RWPE1 (cell line): ENCODE measurements around the gene ASTN2.

Experiments
- CTCF ChIA-PET: fragments of 350-600 bp; sonication (Branson Sonifier 250); formaldehyde crosslinking; extraction: SDS; loops from one replicate; lab custom pipeline; 2021; lab: Yijun Ruan, JAX
- POLR2A ChIA-PET: fragments of 400-600 bp; formaldehyde crosslinking; extraction: SDS; loops from one replicate; lab custom pipeline; 2020; ENCODE audit warnings: antibody characterized with exemption; ENCODE audit not compliant: low non-redundant PET; lab: Yijun Ruan, JAX
- DNase-seq: peaks from one replicate; pipeline ENCODE4 v3.0.0; 2012; ENCODE audit warnings: low spot score
- H3K27ac ChIP-seq: fragments of 450-650 bp; 2 replicates; pipeline ENCODE4 v1.5.1; 2017
- CTCF ChIP-seq: fragments of 450-650 bp; conservative IDR thresholded peaks from 2 replicates; pipeline ENCODE4 v1.5.1; 2017; ENCODE audit warnings: low read depth, mild to moderate bottlenecking

Gene ASTN2

GRCh38 chr9:116812231-116813030, 602.4 kb downstream of the ASTN2 start:
- no peak overlapping the region for H3K27ac ChIP-seq
- DNase-seq, result no peak
- TF ChIP-seq CTCF, result no peak
- POLR2A ChIA-PET, result no interaction called here
- CTCF ChIA-PET, result no interaction called here

DNA sequence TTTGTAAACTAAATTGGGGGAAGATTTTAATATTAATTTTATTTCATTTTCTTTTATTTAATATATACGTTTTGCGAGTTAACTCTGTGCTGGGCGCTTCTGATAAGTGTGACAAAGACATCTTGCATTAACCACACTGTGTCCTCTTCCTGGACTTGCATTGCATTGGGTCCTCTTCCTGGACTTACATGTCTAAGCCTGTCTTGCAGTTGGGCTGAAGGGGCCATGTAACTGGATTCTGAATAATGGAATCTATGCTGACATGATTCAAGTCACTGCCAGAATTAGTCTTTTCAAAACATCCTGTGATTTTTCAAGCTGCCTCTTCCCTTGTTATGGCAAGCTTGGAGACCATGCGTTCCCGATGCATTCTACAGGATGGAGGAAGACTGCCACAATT, 605.2 kb downstream of the ASTN2 start:
- no peak overlapping the region for H3K27ac ChIP-seq
- POLR2A ChIA-PET, result no interaction called here
- CTCF ChIA-PET, result interaction anchor here (0.8 to 1.0 kb wide), 2 partner anchors 51 to 72 kb away, joined by 3 to 4 read pairs; no protein-coding TSS in a partner anchor
- DNase-seq, result peak; percentile 29
- no peak for TF ChIP-seq CTCF

- DNase-seq, result peak; percentile 46
- ChIA-PET CTCF (interaction anchor here (0.5 to 0.7 kb wide), 2 partner anchors 32 to 592 kb away, joined by 3 read pairs; no protein-coding TSS in a partner anchor), POLR2A (no interaction called here)
- no peak overlapping the region for H3K27ac ChIP-seq
- TF ChIP-seq CTCF, result no peak
Observed at GRCh38 chr9:116806075-116806474, 608.8 kb downstream of the ASTN2 start.

- DNase-seq, result no peak
- no peak for TF ChIP-seq CTCF
- POLR2A ChIA-PET, result no interaction called here
- H3K27ac ChIP-seq, result no peak overlapping the region
- CTCF ChIA-PET, result interaction anchor here (0.6 kb wide), 1 partner anchor 163 kb away, joined by 3 read pairs; no protein-coding TSS in a partner anchor
Observed at GRCh38 chr9:116800885-116801284, 614.0 kb downstream of the ASTN2 start.

DNA sequence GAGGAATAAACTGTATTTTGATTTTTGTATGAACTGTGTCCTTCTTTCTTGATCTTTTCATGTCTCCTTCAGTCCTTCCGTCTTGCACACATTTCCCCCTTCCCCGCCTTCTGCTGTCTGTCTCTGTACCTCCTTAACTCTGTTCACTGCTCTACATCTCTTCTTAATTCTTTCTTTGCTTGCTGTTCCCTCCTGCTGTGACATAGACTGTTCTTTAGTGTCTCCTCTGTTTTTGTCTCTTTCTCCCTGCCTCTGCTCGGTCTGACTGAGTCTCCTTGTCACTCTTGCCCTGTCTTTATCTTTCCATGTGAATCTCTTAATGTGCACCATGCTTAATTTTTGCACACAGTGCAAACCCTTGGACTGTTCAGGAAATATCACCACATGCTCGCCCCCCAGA, 614.8 kb downstream of the ASTN2 start:
- POLR2A ChIA-PET, result no interaction called here
- CTCF ChIA-PET, result interaction anchor here (0.5 kb wide), 1 partner anchor 55 kb away, joined by 4 read pairs; no protein-coding TSS in a partner anchor

DNA sequence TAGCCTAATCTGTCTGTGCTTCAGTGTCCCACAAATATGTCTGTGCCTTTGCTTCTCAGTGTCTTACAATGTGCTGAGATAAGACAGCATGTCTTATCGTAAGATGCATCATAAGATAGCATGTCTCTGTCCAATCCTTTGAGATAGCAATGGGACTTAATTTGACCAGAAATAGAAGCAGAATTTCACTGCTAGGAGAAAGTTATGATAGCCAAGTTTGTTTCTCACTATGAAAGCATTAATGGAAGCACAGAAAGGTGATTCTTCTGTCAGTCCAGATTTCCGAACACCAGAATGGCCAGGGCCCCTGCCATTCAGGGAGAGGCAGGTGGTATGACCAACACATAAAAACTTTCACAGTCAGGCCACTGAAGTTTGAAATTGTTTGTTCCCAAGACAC, 616.3 kb downstream of the ASTN2 start:
- TF ChIP-seq CTCF, result no peak
- POLR2A ChIA-PET, result no interaction called here
- CTCF ChIA-PET, result interaction anchor here (0.6 kb wide), 1 partner anchor 1099 kb away, joined by 4 read pairs; no protein-coding TSS in a partner anchor
- DNase-seq, result no peak
- no peak overlapping the region for H3K27ac ChIP-seq

More for the DNA sequence above, 614.8 kb downstream of the ASTN2 start:
- no peak for TF ChIP-seq CTCF
- no peak overlapping the region for H3K27ac ChIP-seq
- no peak for DNase-seq
